IPS DF 6.9 (cell line): ENCODE measurements around the gene ARL11.

Experiments used
- DNase-seq: peaks from one replicate; pipeline ENCODE4 v3.0.0-alpha.2; 2013; ENCODE audit warnings: low read depth, low spot score
- H3K27ac ChIP-seq: one replicate; pipeline ENCODE4 v1.5.1; 2013; ENCODE audit warnings: low read length, control low read depth
- H3K27me3 ChIP-seq: 2 replicates; pipeline ENCODE4 v1.6.1; 2013; ENCODE audit warnings: mild to moderate bottlenecking, low read length; ENCODE audit not compliant: control insufficient read depth, insufficient read depth
- H3K36me3 ChIP-seq: 2 replicates; pipeline ENCODE4 v1.6.1; 2013; ENCODE audit warnings: low read length; ENCODE audit not compliant: control insufficient read depth, insufficient read depth
- H3K4me1 ChIP-seq: 2 replicates; pipeline ENCODE4 v1.6.1; 2013; ENCODE audit warnings: low read length; ENCODE audit not compliant: control insufficient read depth, insufficient read depth
- H3K4me3 ChIP-seq: 2 replicates; pipeline ENCODE4 v1.5.1; 2013; ENCODE audit warnings: mild to moderate bottlenecking, low read length
- H3K9me3 ChIP-seq: 2 replicates; pipeline ENCODE4 v1.6.1; 2013; ENCODE audit warnings: low read length, inconsistent platforms; ENCODE audit not compliant: control insufficient read depth, insufficient read depth
- WGBS: extraction: QIAGEN DNeasy Blood & Tissue Kit; methylation state at CpG from one replicate; pipeline ENCODE4 v1.1.7; 2013; ENCODE audit warnings: mixed read lengths, missing lambda C conversion rate; ENCODE audit not compliant: insufficient read length, insufficient coverage; 5-methylcytosine and 5-hydroxymethylcytosine counted together

Gene ARL11

GRCh38 chr13:49669735-49670309, 41.5 kb downstream of the ARL11 start:
- no peak for DNase-seq
- 100% methylated on average over 4 of the region's 5 CpGs for WGBS

GRCh38 chr13:49670828-49671227, 42.5 kb downstream of the ARL11 start:
- Histone ChIP-seq H3K9me3 (no peaks in the 10 kb centered on the region), H3K4me3 (no peak overlapping the region), H3K4me1 (no peaks in the 10 kb centered on the region; the same call in 1 of the 2 replicates), H3K27me3 (no peaks in the 10 kb centered on the region), H3K36me3 (peaks cover 8% of the 10 kb centered on the region), H3K27ac (no peak overlapping the region)
- no CpG with 5 or more reads among the region's 5 CpGs for WGBS
- DNase-seq = no peak

More at GRCh38 chr13:49669735-49670309, 41.5 kb downstream of the ARL11 start:
- Histone ChIP-seq H3K36me3 (peaks cover 11% of the 10 kb centered on the region), H3K27ac (no peak overlapping the region), H3K4me1 (no peaks in the 10 kb centered on the region; the same call in 1 of the 2 replicates), H3K9me3 (no peaks in the 10 kb centered on the region), H3K27me3 (no peaks in the 10 kb centered on the region), H3K4me3 (no peak overlapping the region)

DNA sequence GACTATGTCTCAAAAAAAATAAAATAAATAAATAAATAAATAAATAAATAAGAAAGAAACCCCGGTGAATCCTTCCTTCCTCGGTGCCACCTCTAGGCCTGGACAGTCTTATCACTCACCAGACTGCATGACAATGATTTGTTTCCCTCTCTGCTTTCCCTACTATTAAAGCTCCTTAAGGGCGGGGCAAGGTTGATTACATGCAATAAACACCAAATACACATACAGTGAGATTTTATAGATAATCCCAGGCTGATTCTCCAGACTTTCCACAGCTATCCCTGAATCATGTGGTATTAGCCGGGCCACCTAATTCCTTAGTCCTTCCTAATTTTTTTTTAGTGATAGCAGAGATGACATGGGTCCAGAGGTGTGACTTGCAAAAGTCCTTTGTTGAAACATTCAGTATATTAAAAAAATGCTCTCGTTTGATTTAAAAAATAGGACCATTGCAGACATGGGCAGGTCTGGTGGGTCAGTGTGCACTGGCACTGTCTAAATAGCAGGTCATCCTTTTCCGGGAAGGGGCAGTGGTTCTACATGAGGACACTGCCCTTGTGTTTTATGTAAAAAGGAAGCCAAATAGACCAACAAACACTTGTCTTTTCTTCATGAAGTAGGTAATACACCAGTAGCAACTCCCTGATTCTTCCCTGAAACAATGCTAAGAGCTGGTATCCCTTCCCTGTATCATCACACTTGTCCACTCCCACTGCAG, 48.4 kb downstream of the ARL11 start:
- H3K27me3 ChIP-seq = no peaks in the 10 kb centered on the region
- no peak for DNase-seq
- H3K4me1 ChIP-seq = no peaks in the 10 kb centered on the region; the same call in 1 of the 2 replicates
- peaks cover 2% of the 10 kb centered on the region; the same call in 1 of the 2 replicates for H3K9me3 ChIP-seq
- no peak overlapping the region for H3K27ac ChIP-seq
- no peak overlapping the region for H3K4me3 ChIP-seq
- no CpG with 5 or more reads among the region's 6 CpGs for WGBS
- H3K36me3 ChIP-seq = peaks cover 10% of the 10 kb centered on the region; the same call in 1 of the 2 replicates

- H3K36me3 ChIP-seq = peaks cover 10% of the 10 kb centered on the region
- H3K27ac ChIP-seq = no peak overlapping the region
- no CpG with 5 or more reads among the region's 48 CpGs for WGBS
- no peaks in the 10 kb centered on the region for H3K27me3 ChIP-seq
- H3K4me1 ChIP-seq = no peaks in the 10 kb centered on the region
- H3K4me3 ChIP-seq = no peak overlapping the region
- H3K9me3 ChIP-seq = peaks cover 2% of the 10 kb centered on the region; the same call in 1 of the 2 replicates
- DNase-seq = no peak
Observed at GRCh38 chr13:49678191-49678914, 50.0 kb downstream of the ARL11 start.

DNA sequence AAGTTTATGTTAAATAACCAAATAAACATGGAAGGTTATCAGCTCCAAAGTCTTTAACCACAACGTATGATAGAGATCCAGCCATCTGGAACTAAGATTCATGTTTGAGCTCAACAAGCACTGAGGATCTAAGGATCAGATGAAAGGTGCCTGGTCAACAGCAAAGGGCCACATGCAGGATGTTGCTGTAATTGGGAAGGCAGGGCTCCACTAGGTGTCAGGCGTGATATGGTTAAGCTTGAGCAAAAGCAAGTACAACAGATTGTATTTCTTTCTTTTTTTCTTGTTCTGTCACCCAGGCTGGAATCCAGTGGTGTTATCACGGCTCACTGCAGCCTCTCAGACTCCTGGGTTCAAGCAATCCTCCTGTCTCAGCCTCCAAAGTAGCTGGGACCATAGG, 50.9 kb downstream of the ARL11 start:
- Histone ChIP-seq H3K27me3 (no peaks in the 10 kb centered on the region), H3K36me3 (peaks cover 10% of the 10 kb centered on the region), H3K9me3 (peaks cover 2% of the 10 kb centered on the region; the same call in 1 of the 2 replicates), H3K27ac (no peak overlapping the region), H3K4me1 (no peaks in the 10 kb centered on the region), H3K4me3 (no peak overlapping the region)
- no CpG with 5 or more reads among the region's 3 CpGs for WGBS
- no peak for DNase-seq

GRCh38 chr13:49681842-49682435, 53.6 kb downstream of the ARL11 start:
- no peaks in the 10 kb centered on the region for H3K27me3 ChIP-seq
- H3K9me3 ChIP-seq = peaks cover 2% of the 10 kb centered on the region; the same call in 1 of the 2 replicates
- no CpG with 5 or more reads among the region's 4 CpGs for WGBS
- DNase-seq = no peak
- no peak overlapping the region for H3K27ac ChIP-seq
- H3K36me3 ChIP-seq = peaks cover 10% of the 10 kb centered on the region
- H3K4me3 ChIP-seq = no peak overlapping the region
- H3K4me1 ChIP-seq = no peaks in the 10 kb centered on the region
